ENCODE measurements around the gene COX7A2L. TPM values are rescaled to one million over a fixed set of nuclear protein-coding genes. Genes with fewer than 3 reads are reported as not detected.
"Not testable (repeated sequence)": the region's sequence is repeated elsewhere in the genome, so short reads cannot be mapped to it uniquely, and the experiment has no call there.

COX7A2L gene
- total RNA-seq, 4 donors from 2014 or later = 56.9 to 122 (median 95.1) TPM

GRCh38 chr2:42385225-42385624 lies 24.2 kb upstream of the COX7A2L start:
- intact Hi-C loops (cut with DNase I) = no loop called here
- TF ChIP-seq EP300 (IDR thresholded peaks at IDR 0.05) (no peak), POLR2A (IDR thresholded peaks at IDR 0.05; ENCODE audit: low read depth) (no peak), CTCF (IDR thresholded peaks at IDR 0.05) (no peak), POLR2AphosphoS5 (IDR thresholded peaks at IDR 0.05) (no peak)
- H3K27ac ChIP-seq (replicated peaks in 1 of 4) = no peak overlapping the region
- no peaks in the 10 kb centered on the region for H3K9me3 ChIP-seq
- DNase-seq (ENCODE audit: extremely low spot score) = no peak
- H3K36me3 ChIP-seq = no peaks in the 10 kb centered on the region
- no peaks in the 10 kb centered on the region for H3K4me1 ChIP-seq
- WGBS = 85% methylated on average over 7 of the region's 7 CpGs
- H3K27me3 ChIP-seq = no peaks in the 10 kb centered on the region
- H3K4me3 ChIP-seq = no peak overlapping the region

- TF ChIP-seq CTCF (IDR thresholded peaks at IDR 0.05) (no peak), POLR2A (IDR thresholded peaks at IDR 0.05; ENCODE audit: low read depth) (no peak), POLR2AphosphoS5 (IDR thresholded peaks at IDR 0.05) (no peak), EP300 (IDR thresholded peaks at IDR 0.05) (no peak)
- whole genome bisulfite sequencing = 82% methylated on average over 11 of the region's 11 CpGs
- H3K4me3 ChIP-seq = no peak overlapping the region
- intact Hi-C loops (cut with DNase I) = no loop called here
- H3K4me1 ChIP-seq = no peaks in the 10 kb centered on the region
- no peaks in the 10 kb centered on the region for H3K9me3 ChIP-seq
- DNase-seq (ENCODE audit: extremely low spot score) = no peak
- H3K36me3 ChIP-seq = no peaks in the 10 kb centered on the region
- no peak overlapping the region for H3K27ac ChIP-seq (replicated peaks in 1 of 4)
- no peaks in the 10 kb centered on the region for H3K27me3 ChIP-seq
Measured at GRCh38 chr2:42383855-42384530, 23.0 kb upstream of the COX7A2L start.

GRCh38 chr2:42382144-42382543 lies 21.1 kb upstream of the COX7A2L start:
- H3K4me1 ChIP-seq = no peaks in the 10 kb centered on the region
- no peaks in the 10 kb centered on the region for H3K9me3 ChIP-seq
- H3K36me3 ChIP-seq = no peaks in the 10 kb centered on the region
- intact Hi-C loops (cut with DNase I) = no loop called here
- DNase-seq (ENCODE audit: extremely low spot score) = no peak
- no peak overlapping the region for H3K27ac ChIP-seq (replicated peaks in 1 of 4)
- TF ChIP-seq POLR2A (IDR thresholded peaks at IDR 0.05; ENCODE audit: low read depth) (no peak), CTCF (IDR thresholded peaks at IDR 0.05) (no peak), EP300 (IDR thresholded peaks at IDR 0.05) (no peak), POLR2AphosphoS5 (IDR thresholded peaks at IDR 0.05) (no peak)
- no peaks in the 10 kb centered on the region for H3K27me3 ChIP-seq
- 91% methylated on average over 4 of the region's 4 CpGs for WGBS
- H3K4me3 ChIP-seq = no peak overlapping the region

GRCh38 chr2:42380026-42380425 lies 19.0 kb upstream of the COX7A2L start:
- WGBS = 94% methylated on average over 7 of the region's 7 CpGs
- H3K4me3 ChIP-seq; H3K27me3 ChIP-seq; H3K9me3 ChIP-seq; intact Hi-C loops (cut with DNase I); H3K27ac ChIP-seq (replicated peaks in 1 of 4); H3K36me3 ChIP-seq; H3K4me1 ChIP-seq; DNase-seq (ENCODE audit: extremely low spot score): not testable (repeated sequence)

GRCh38 chr2:42378415-42378814 lies 17.4 kb upstream of the COX7A2L start:
- no peaks in the 10 kb centered on the region for H3K36me3 ChIP-seq
- H3K27ac ChIP-seq (replicated peaks in 1 of 4) = no peak overlapping the region
- no peaks in the 10 kb centered on the region for H3K9me3 ChIP-seq
- 92% methylated on average over 7 of the region's 9 CpGs for WGBS
- H3K4me3 ChIP-seq = no peak overlapping the region
- intact Hi-C loops (cut with DNase I) = no loop called here
- no peaks in the 10 kb centered on the region for H3K4me1 ChIP-seq
- no peaks in the 10 kb centered on the region for H3K27me3 ChIP-seq
- no peak for TF ChIP-seq POLR2A (IDR thresholded peaks at IDR 0.05; ENCODE audit: low read depth)
- TF ChIP-seq POLR2AphosphoS5 (IDR thresholded peaks at IDR 0.05) = no peak
- no peak for TF ChIP-seq CTCF (IDR thresholded peaks at IDR 0.05)
- no peak for TF ChIP-seq EP300 (IDR thresholded peaks at IDR 0.05)
- DNase-seq (ENCODE audit: extremely low spot score) = no peak
